WERI-Rb-1 (cell line): ENCODE measurements around the gene MBOAT2.

Source experiments
- DNase-seq: peaks from one replicate; pipeline ENCODE4 v3.0.0-alpha.2; 2020
- H3K27ac ChIP-seq: fragments of 250-450 bp; sonication (Bioruptor Pico); 2 replicates; pipeline ENCODE4 v1.5.1; 2020; ENCODE audit warnings: mild to moderate bottlenecking, moderate library complexity
- H3K27me3 ChIP-seq: fragments of 250-450 bp; sonication (Bioruptor Pico); 2 replicates; pipeline ENCODE4 v1.5.1; 2021; ENCODE audit warnings: mild to moderate bottlenecking, low read depth, moderate library complexity; ENCODE audit not compliant: insufficient read depth, severe bottlenecking
- H3K36me3 ChIP-seq: fragments of 250-450 bp; sonication (Bioruptor Pico); 2 replicates; pipeline ENCODE4 v1.5.1; 2020; ENCODE audit warnings: mild to moderate bottlenecking, moderate library complexity
- H3K4me3 ChIP-seq: 2 replicates; pipeline ENCODE4 v1.5.1; 2011; ENCODE audit warnings: low read depth, mild to moderate bottlenecking, control low read depth, low read length
- H3K9me3 ChIP-seq: fragments of 250-450 bp; sonication (Bioruptor Pico); 2 replicates; pipeline ENCODE4 v1.5.1; 2021; ENCODE audit warnings: mild to moderate bottlenecking, moderate library complexity; ENCODE audit not compliant: severe bottlenecking
- CTCF ChIP-seq: IDR thresholded peaks from 2 replicates; pipeline ENCODE4 v1.5.1; 2011; ENCODE audit warnings: low read depth, mild to moderate bottlenecking, control low read depth, inconsistent platforms, low read length

Gene MBOAT2

GRCh38 chr2:8888963-8889362, 114.5 kb downstream of the MBOAT2 start:
- Histone ChIP-seq H3K36me3 (peaks cover 6% of the 10 kb centered on the region), H3K4me3 (no peak overlapping the region), H3K27ac (no peak overlapping the region), H3K9me3 (no peaks in the 10 kb centered on the region), H3K27me3 (no peaks in the 10 kb centered on the region)
- TF ChIP-seq CTCF: no peak
- DNase-seq: no peak

- Histone ChIP-seq H3K4me3 (no peak overlapping the region), H3K27ac (no peak overlapping the region), H3K36me3 (peaks cover 10% of the 10 kb centered on the region), H3K9me3 (no peaks in the 10 kb centered on the region), H3K27me3 (no peaks in the 10 kb centered on the region)
- no peak for TF ChIP-seq CTCF
- DNase-seq: no peak
Measured at GRCh38 chr2:8886876-8887275, 116.6 kb downstream of the MBOAT2 start.

- no peaks in the 10 kb centered on the region for H3K27me3 ChIP-seq
- peaks cover 13% of the 10 kb centered on the region for H3K36me3 ChIP-seq
- no peak overlapping the region for H3K4me3 ChIP-seq
- no peak overlapping the region for H3K27ac ChIP-seq
- DNase-seq: no peak
- no peaks in the 10 kb centered on the region for H3K9me3 ChIP-seq
- no peak for TF ChIP-seq CTCF
Measured at GRCh38 chr2:8886202-8886518, 117.3 kb downstream of the MBOAT2 start.

GRCh38 chr2:8885449-8886201, 117.9 kb downstream of the MBOAT2 start:
- Histone ChIP-seq H3K36me3 (peaks cover 13% of the 10 kb centered on the region), H3K27ac (no peak overlapping the region), H3K4me3 (no peak overlapping the region), H3K9me3 (no peaks in the 10 kb centered on the region), H3K27me3 (no peaks in the 10 kb centered on the region)
- no peak for DNase-seq
- TF ChIP-seq CTCF: no peak

GRCh38 chr2:8884812-8885211, 118.7 kb downstream of the MBOAT2 start:
- Histone ChIP-seq H3K27me3 (no peaks in the 10 kb centered on the region), H3K27ac (no peak overlapping the region), H3K36me3 (peaks cover 13% of the 10 kb centered on the region), H3K4me3 (no peak overlapping the region), H3K9me3 (no peaks in the 10 kb centered on the region)
- DNase-seq: no peak
- no peak for TF ChIP-seq CTCF

GRCh38 chr2:8882094-8882493, 121.4 kb downstream of the MBOAT2 start:
- no peaks in the 10 kb centered on the region for H3K27me3 ChIP-seq
- no peak overlapping the region for H3K4me3 ChIP-seq
- H3K9me3 ChIP-seq: no peaks in the 10 kb centered on the region
- peak; percentile 32 for DNase-seq
- H3K27ac ChIP-seq: no peak overlapping the region
- peaks cover 18% of the 10 kb centered on the region for H3K36me3 ChIP-seq
- peak; percentile 48; the same call in 1 of the 2 replicates for TF ChIP-seq CTCF
